ENCODE measurements around the gene BPIFB6. TPM values are rescaled to one million over a fixed set of nuclear protein-coding genes. Genes with fewer than 3 reads are reported as not detected.

BPIFB6 gene
- total RNA-seq, 1 donor from 2014 or later = not detected

DNA sequence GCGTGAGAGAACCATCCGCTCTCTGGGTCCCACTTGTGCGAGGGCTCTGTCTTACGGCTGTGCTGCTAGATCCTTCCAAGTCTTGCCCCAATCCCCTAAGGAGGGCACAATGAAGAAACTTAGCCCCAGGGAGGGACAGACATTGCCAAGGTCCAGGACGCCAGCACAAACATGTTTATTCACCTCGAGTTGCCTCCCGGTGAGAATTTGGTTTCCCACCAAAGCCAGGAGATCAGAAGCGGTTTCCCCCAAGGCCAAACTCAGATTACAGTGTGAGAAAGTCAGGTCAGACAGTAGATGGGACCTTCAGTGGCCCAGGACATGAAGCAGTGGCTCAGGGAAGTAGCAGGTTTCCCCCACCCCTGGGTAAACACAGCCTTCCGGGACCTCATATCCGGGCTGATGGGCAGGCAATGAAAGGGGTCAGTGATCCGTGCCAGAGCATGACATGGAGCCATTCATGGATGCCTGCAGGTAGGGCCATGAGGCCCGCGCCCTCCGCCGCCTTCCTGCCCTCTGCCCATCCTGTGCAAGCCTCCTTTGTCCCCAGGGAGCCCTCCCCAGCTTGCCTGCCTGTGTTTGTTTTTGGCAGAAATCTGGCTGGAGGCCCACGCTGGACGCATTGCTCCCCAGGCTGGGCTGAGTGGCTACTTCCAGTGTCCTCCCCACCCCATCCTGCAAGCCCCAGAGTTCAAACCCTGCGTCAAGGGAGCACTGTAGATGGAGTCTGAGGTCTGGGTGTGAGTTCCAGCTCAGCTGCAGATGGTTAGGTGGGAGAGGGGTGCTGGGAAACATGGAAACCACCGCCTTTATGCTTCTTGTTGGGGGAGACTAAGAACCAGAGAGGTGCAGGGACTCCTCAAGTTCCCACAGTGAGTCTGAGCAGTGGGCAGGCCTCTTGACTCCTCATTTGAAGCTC is 22.0 kb upstream of the BPIFB6 start:
- TF ChIP-seq CTCF (IDR thresholded peaks at IDR 0.05; ENCODE audit: insufficient read depth, low read length, severe bottlenecking) = no peak
- no peaks in the 10 kb centered on the region for H3K36me3 ChIP-seq (ENCODE audit: control insufficient read depth, insufficient read depth, low read length)
- H3K27me3 ChIP-seq (ENCODE audit: control insufficient read depth, insufficient read depth, low read length) = peaks cover 1% of the 10 kb centered on the region
- H3K4me3 ChIP-seq (ENCODE audit: low read depth, low read length) = no peak overlapping the region
- FAIRE-seq = no peak
- DNase-seq (ENCODE audit: low read depth) = no peak

DNA sequence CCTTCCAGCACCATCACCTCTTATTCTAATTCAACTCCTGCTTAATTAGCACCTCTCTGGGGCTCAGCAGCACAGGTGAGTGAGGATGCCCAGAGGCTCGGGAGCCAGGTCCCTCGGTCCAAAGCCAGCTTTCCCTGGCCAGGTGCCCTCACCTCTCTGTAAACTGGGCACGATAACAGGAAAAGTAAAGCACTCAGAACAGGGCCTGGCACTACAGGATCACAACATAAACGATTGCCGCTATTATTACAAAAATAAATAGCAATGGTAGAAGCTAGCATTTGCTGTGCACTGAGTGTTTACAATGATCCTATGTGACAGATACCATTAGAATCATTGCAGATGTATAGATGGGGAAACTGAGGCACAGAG is 21.3 kb upstream of the BPIFB6 start:
- TF ChIP-seq CTCF (IDR thresholded peaks at IDR 0.05; ENCODE audit: insufficient read depth, low read length, severe bottlenecking) = no peak
- H3K4me3 ChIP-seq (ENCODE audit: low read depth, low read length) = no peak overlapping the region
- FAIRE-seq (no peak), DNase-seq (ENCODE audit: low read depth) (no peak)
- H3K36me3 ChIP-seq (ENCODE audit: control insufficient read depth, insufficient read depth, low read length) = no peaks in the 10 kb centered on the region
- peaks cover 1% of the 10 kb centered on the region for H3K27me3 ChIP-seq (ENCODE audit: control insufficient read depth, insufficient read depth, low read length)

DNA sequence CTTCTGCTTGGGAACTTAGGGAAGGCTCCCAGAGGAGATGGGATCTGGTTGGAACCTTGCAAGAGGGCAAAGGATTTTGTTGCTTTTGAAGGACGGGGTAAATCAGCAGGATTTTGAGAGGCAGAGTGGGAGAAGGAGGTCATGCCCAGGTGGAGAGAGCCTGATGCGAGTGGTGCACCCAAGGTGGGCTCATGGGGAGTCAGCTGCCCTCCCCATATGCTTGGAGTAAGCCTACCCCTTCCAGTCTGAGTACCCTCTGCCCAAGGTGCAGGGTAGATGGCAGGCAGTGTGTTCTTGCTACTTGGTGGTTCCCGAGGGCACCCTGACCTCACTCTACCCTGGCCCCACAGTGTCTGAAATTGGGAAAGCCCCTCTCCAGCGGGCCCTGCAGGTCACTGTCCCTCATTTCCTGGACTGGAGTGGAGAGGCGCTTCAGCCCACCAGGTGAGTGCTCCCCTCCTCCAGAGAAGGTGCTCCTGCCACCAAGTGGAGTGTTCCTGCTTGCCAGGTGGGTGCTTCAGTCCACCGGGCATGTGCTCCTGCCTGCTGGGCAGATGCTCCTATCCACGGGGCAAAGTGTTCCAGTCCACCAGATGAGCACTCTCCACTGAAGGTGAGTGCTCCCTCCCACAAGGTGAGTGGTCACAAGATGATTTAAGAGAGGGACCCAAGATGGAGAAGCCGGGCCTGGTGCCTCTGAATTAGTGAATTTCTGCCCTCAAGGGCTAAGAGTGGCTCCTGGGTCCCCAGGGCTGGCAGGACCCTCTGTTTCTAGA is 20.6 kb upstream of the BPIFB6 start:
- FAIRE-seq (no peak), DNase-seq (ENCODE audit: low read depth) (no peak)
- Histone ChIP-seq H3K27me3 (ENCODE audit: control insufficient read depth, insufficient read depth, low read length) (peaks cover 1% of the 10 kb centered on the region), H3K36me3 (ENCODE audit: control insufficient read depth, insufficient read depth, low read length) (no peaks in the 10 kb centered on the region), H3K4me3 (ENCODE audit: low read depth, low read length) (no peak overlapping the region)
- no peak for TF ChIP-seq CTCF (IDR thresholded peaks at IDR 0.05; ENCODE audit: insufficient read depth, low read length, severe bottlenecking)

GRCh38 chr20:33012327-33013189 is 18.9 kb upstream of the BPIFB6 start:
- Histone ChIP-seq H3K27me3 (ENCODE audit: control insufficient read depth, insufficient read depth, low read length) (peaks cover 1% of the 10 kb centered on the region), H3K4me3 (ENCODE audit: low read depth, low read length) (no peak overlapping the region), H3K36me3 (ENCODE audit: control insufficient read depth, insufficient read depth, low read length) (no peaks in the 10 kb centered on the region)
- FAIRE-seq (no peak), DNase-seq (ENCODE audit: low read depth) (no peak)
- no peak for TF ChIP-seq CTCF (IDR thresholded peaks at IDR 0.05; ENCODE audit: insufficient read depth, low read length, severe bottlenecking)

DNA sequence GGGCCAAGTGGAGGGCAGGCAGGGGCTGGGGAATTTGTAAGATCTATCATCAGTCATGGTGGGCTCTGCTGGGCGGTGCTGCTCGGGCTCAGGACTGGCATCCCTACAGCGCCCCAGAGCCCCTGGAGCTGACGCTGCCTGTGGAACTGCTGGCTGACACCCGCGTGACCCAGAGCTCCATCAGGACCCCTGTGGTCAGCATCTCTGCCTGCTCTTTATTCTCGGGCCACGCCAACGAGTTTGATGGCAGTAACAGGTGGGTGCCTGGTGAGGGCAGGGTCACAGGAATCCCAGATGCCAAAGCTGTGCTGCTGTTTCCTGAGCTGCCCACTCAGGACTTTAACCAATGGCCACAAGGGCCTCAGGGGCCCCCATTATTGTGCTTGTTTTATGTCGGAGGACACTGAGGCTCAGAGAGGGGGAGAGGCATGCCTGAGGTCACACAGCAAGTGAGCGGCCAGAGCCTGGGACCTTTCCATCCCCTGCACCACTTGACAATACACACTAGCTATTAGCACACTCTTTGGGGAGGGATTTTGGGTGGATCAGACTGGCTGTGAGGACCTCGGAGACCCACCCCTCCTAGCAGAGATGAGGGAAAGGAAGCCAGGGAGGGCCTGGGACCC is 17.6 kb upstream of the BPIFB6 start:
- FAIRE-seq (no peak), DNase-seq (ENCODE audit: low read depth) (no peak)
- Histone ChIP-seq H3K4me3 (ENCODE audit: low read depth, low read length) (no peak overlapping the region), H3K36me3 (ENCODE audit: control insufficient read depth, insufficient read depth, low read length) (no peaks in the 10 kb centered on the region), H3K27me3 (ENCODE audit: control insufficient read depth, insufficient read depth, low read length) (peaks cover 1% of the 10 kb centered on the region)
- no peak for TF ChIP-seq CTCF (IDR thresholded peaks at IDR 0.05; ENCODE audit: insufficient read depth, low read length, severe bottlenecking)
